Astrocyte (in vitro differentiated cells and primary cell): ENCODE measurements around the gene GPR137B.

Source experiments
- CTCF ChIP-seq: IDR thresholded peaks from 2 replicates; pipeline ENCODE4 v1.5.1; 2011; ENCODE audit warnings: low read depth, mild to moderate bottlenecking, inconsistent platforms, low read length, moderate library complexity; ENCODE audit not compliant: insufficient read depth
- EZH2 ChIP-seq: IDR thresholded peaks from 2 replicates; pipeline ENCODE4 v1.6.1; 2012; ENCODE audit warnings: mild to moderate bottlenecking, low read length, inconsistent platforms; ENCODE audit not compliant: insufficient read depth

GRCh38 chr1:236101233-236102200, 40.8 kb upstream of the GPR137B start:
- TF ChIP-seq CTCF (no peak), EZH2 (no peak)
